CD4-positive, alpha-beta T cell treated with Interleukin-1 beta for 1 hour (primary cell): Measurements from ENCODE around the gene CTDSPL.
A peak's percentile ranks its signal among the peaks of the same experiment; 100 is the strongest.
"Not testable (repeated sequence)": the region's sequence is repeated elsewhere in the genome, so short reads cannot be mapped to it uniquely, and the experiment has no call there.

ENCODE experiments used
- DNase-seq, 2 donors: peaks; one replicate each; pipeline ENCODE4 v3.0.0-alpha.2; 2020 to 2022

CTDSPL gene

DNA sequence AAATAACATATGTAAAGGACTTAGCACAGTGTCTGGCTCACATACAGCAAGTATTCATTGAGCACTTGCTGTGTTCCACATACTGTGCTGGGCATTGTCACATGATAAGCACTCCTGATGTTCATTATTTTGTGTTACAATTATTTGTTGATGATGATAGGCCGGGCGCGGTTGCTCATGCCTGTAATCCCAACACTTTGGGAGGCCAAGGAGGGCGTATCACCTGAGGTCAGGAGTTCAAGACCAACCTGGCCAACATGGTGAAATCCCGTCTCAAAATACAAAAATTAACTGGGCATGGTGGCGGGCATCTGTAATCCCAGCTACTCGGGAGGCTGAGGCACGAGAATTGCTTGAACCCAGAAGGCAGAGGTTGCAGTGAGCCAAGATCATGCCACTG lies 110.4 kb downstream of the CTDSPL start:
- not testable (repeated sequence) for DNase-seq

DNA sequence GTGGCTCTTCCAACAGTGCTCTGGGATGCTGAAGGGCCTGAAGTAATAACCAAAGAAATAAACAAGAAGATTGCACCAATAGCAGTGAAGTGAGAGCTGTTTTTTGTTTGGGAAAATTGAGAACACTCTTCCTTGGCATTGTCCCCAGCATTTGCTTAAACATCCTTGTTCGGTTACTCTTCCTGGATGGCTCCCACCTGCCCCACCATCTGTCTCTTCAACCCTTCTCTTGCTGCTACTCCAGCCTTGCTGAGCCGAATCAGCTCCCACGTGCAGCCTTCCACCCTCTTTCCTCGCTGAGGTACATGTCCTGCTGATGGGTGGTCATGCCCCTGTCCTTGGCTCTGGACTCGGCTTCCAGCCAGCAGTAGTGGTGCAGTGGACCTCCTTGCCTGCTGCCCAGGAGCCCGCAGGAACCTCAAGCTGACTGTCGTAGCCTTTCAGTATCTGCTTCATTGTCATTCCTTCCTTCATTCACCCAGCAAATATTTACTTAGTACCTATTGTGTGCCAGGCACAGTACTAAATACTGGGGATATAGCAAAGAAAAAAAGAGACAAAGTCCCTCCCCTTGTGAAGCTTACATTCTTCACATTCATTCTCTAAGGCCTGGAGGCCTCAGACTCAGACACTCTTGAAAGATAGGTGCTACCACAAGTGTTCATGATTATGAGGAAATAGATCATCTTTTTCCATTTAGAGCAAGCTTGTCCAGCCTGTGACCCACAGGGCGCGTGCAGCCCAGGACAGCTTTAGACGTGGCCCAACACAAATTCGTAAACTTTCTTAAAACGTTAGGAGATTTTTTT lies 111.8 kb downstream of the CTDSPL start:
- DNase-seq, result no peak

DNA sequence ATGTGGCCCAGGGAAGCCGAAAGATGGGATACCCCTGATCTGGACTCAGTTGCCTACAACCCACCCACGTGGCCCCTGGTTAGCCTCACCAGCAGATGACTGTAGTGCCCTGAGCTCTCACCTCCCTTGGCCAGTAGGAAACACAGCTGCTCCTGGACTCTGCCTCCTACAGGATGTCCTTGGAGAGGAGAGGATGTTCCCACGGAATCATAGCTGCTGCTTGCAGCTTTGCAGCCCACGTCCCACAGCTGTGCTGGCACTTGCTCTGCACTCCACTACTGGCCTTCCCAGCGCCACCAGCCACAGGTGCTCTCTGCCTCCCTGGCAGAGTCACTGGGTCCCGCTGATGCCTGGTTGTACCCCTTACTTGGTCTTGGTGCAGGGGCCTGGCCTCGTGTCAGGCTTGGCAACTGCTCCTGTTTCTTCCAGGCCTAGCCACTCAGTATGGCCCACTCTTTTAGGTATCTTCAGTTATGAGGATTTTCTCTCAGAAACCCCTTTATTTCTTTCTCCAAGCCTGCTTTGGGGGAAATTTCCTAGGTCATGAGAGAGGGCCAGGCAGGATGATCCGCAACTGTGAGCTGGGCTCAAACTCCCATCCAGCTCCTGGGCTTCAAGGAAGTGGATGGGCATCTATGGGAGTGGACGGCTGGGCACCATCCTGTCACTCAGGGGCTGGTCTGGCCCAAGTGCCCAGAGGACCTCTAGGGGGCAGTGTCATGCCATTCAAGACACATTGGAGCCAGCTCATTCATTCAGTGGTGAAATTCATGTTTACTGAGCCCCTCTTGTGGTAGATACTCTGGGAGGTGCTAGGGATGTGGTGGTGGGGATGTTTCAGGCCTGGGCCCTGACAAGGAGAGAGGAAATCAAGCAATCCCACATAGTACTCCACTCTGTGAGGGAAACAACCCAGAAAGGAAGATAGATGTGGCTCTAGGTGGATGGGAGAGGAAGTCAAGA lies 112.7 kb downstream of the CTDSPL start:
- peak; percentile 72 to 78 for DNase-seq

DNA sequence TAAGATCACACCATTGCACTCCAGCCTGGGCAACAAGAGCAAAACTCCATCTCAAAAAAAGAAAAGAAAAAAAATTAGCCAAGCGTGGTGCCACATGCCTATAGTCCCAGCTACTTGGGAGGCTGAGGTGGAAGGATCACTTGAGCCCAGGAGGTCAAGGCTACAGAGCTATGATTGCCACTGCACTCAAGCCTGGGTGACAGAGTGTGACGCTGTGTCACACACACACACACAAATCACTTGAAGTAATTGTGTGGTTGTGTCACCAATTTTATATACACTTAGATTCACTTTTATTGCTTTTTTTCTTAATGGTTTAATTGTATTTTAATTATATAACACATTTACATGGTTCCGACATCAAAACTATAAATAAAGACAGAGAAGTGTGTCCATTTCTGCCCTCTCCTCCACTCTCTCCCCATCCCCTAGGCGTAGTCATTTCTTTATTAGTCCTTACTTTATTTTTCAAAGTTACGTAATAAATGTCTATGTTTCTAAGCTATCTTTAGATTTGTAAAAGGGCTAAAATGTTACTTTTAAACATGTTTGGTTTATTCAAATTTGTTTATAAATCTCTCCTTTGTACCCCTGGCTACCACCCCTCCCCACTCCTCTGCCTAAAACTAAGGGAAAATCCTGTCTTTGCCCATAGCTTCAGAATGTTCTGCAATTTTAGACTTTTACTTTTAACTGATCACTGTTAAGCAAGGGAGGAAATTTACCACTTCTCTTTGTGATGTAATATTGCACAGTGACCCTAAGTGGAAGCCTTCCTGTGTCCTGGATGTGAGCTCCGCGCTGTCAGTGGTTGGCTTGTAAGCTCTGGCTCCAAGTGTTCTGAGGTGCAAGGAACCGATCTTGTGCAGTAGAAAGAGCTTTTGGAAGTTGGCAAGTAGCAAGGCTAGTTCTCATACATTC lies 118.1 kb downstream of the CTDSPL start:
- peak in 1 of 2 donors; percentile 54 for DNase-seq

DNA sequence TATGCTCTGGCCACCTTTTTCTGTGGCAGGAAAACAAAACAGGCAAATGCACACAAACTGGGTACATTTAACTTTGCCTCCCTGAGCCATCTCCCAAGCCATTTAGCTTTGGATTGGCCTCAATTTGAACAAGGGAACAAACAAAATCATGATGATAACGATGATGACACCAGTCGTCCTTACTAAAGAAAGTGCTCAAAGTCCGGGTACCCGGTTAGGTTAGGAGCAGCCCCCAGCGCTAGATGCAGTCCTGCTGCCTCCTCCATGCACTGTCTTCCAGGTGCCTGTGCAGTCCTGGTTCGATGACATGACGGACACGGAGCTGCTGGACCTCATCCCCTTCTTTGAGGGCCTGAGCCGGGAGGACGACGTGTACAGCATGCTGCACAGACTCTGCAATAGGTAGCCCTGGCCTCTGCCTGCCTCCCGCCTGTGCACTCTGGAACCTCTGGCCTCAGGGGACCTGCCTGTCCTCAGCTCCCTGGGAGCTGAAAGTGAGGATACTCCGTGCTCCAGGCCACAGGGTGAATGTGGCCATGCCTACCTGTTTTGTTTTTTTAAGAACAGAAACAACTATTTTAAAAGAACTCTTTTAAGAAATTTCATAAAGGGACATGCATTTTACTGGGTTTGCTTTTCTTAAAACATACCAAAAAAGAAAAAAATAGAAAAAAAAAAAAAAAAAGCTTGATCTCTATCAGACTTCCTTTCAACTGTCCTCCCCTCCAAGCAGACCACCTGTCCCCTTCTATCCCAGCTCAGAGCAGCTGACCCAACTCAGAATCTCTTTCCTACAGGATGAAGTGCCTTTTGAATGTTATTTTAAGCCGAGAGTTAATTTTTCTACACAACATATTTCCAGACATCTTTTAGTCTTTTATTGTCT lies 119.0 kb downstream of the CTDSPL start:
- no peak for DNase-seq

DNA sequence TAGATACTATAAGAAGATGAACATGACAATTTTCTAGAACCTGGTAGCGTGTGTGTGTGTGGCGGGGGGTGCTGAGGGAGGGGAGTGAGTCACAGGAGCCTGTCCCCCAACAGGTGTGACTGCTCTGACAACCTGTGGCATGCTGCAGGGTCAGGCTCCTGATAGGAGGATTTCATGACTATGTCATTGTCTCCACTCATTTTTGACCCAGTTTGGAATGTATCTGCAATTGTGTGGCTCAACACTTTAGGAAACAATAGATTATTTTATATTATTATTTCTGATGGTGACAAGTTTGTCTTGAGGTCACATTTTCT lies 119.6 kb downstream of the CTDSPL start:
- no peak for DNase-seq

DNA sequence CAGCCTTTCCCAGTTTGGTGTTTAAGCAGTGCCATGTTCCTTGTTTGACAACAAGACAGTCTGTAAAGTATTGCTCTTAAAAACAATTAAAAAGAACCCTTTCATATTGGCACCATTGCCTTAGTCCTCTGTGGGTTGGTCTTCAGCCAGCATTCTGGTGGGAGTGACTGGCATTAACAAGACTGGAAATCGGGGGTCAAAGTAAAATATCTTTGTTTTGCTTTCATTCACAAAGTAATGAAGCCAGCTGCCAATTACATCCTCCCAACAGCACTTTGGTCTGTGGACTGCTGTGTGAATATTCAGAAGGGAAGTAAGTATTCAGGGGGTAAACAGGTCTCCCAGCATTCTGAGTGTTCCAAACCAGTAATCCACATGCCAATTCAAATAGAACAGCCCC lies 120.7 kb downstream of the CTDSPL start:
- DNase-seq, result no peak

DNA sequence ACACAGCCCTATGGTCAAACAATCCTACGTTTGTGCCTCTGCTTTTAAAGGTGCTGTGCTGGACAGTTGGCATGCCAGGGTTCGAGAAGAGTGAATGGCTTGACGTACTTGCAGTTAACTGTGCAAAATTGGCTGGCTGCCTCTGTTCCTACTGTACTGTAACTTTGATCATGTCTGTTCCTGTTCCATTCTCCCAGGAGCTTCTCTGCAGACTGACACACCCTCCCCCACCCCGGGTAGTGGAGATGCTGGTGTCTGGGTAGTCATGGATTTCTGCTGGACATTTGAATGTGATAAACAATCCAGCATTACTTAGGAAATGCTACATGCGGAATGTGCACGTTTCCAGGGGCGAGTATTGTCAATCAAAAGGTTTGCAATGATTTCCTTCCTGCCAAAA lies 122.4 kb downstream of the CTDSPL start:
- DNase-seq, result no peak

DNA sequence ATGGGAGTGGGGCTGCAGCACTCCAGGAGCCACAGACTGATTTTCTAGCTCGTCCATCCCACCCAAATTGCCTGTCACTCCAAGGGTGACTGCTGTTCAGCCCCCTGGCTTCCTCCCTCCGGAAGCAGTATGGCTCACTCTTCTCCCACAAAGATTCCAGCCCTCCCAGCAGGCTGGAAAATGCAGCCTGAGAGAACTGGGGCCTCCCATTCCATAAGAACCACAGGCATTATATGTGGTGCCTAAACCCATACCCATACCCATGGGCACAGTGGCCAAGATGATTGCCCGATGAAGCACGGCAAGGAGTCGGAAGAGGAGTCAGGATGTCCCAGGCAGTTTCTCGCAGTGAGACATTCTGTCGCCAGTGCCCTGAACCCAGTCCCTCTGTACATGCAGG lies 122.9 kb downstream of the CTDSPL start:
- no peak for DNase-seq

DNA sequence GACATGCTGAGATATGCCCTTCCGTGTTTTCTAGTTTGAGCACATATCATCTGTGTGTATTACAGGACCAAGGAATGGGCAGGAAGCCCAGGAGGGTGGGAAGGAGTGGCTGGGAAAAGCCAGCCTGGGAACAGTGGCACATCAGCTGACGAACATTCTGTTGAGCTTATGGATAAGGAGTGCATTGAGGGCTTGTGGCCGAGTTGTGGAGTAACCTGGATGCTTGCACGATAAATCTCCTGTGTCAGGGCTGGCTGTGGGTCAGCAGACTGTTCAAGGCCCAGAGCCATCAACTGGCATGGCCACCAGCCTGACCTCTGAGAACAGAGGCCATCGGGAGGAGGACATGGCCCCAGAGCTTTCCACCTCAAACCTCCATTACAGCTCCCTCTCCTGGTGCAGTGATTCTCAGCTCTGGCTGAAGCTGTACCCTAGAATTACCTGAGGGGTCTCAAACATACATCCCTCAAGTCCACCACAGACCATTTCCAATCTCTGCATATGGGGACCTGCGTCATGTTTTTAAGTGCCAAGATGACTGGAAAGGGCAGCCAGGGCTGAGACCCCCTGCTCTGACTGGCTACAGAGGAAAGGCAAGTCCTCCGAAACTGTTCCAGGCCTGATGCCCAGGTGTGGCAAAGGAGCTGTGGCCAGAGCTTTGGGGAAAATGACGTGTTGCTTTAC lies 124.1 kb downstream of the CTDSPL start:
- DNase-seq, result no peak

DNA sequence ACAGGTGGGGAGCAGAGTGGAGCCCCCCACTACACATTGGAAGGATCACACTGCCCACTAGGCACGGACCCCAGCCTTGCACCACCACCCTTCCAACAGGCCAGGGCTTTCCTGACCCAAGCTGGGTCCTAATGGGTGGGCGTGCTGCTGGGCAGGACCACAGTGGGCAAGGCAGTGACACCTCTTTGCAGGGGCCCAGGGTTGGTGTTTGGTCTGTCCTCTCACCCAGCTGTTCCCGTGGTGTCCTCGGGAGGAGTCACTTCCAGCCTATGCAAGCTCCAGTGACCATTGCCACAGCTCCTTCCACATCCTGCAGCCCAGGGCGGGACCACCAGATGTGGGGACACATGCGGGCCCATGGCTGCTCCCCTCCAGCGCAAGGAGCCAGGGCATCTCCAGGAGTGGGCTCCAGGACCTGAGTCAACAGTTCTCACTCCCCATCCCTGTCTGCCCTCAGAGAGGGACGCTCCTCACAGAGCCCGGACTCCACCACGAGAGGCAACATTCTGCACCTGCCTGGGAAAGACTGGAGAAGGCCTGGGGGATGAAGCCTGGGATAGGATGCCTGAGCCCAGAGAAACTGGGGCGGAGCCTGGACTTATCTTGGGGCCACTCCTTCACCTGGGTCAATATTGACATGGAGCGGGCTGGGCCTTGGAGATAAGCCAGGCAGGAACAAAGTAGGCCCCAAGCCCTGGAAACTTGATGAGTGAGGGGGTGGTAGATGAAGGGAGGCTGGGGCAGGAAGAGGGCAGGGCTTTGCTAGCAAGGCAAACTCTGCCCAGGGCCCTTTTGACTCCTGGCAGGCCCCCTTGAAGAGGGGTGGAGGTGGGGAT lies 125.0 kb downstream of the CTDSPL start:
- DNase-seq, result no peak

DNA sequence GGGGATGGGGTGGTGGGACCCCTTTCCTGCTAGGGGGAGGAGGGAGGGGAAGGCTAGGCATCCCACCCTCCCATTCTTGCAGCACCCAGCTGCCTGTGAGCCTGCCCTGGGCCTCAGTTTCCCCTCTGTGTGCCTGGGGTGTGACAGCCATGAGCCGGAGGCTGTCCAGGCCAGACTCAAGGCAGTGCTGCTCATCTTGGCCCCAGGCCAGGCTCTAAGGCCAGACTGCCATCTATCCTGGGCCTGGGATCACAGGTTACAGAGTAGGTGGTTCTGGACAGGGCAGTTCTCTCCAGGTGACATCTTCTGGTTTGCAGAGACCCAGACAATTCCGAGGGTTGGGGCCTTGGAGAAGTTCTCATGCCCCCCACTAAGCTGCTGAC lies 125.6 kb downstream of the CTDSPL start:
- no peak for DNase-seq

DNA sequence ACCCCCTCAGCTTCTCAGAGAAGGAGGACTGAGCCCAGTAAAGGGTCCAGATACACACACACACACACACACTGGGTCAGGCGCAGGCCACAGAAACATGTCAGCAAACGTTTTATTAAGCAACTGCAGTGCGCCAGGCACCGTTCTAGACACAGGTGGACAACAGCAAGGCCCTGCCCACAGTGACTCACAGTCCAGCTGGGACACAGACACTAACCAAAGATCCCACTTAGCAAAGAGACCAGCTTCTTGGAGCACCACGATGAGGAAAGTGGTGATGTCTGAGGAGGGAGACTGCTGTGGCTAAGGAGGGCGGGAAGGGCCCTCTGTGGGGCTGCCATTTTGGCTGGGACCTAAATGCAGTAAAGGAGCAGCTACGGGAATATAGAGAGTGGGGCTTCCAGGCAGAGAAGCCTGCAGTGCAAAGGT lies 126.1 kb downstream of the CTDSPL start:
- no peak for DNase-seq

DNA sequence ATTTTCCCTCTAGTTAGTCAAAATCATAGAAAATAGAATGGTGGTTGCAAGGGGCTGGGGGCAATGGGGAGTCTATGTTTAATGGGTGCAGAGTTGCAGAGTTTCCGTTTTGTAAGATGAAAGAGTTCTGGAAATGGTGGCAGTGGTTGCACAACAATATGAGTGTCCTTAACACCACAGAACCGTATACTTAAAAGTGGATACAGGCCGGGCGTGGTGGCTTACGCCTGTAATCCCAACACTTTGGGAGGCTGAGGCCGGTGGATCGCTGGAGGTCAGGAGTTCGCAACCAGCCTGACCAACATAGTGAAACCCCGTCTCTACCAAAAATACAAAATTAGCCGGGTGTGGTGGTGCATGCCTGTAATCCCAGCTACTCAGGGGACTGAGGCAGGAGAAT lies 126.7 kb downstream of the CTDSPL start:
- DNase-seq, result not testable (repeated sequence)

DNA sequence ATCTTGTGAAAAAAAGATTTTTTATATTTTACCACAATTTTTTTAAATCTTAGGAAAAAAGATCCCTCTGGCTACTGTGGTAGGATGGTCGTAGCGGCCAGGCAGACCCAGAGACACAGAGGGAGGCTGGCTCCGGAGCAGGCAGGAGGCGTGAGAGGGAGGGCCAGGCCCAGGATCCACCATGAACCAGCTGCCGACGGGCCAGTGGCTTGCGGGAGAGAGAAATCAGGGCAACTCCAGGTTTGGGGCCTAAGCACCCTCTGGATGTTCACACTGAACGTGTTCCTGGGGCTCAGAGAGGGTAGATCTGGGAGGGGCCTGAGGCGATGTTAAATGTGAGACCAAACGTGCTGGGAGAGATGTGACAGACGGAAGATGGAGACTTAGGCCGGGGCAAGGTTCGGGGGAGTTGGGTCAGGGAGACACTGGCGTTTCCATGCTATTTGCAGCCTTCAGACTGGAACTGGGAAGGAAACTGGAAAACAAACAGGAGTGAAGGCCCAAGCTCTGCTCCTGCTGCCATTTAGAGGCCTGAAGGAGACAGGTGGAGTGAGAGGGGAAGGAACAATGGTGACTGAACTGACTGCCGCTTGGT lies 127.3 kb downstream of the CTDSPL start:
- no peak for DNase-seq

DNA sequence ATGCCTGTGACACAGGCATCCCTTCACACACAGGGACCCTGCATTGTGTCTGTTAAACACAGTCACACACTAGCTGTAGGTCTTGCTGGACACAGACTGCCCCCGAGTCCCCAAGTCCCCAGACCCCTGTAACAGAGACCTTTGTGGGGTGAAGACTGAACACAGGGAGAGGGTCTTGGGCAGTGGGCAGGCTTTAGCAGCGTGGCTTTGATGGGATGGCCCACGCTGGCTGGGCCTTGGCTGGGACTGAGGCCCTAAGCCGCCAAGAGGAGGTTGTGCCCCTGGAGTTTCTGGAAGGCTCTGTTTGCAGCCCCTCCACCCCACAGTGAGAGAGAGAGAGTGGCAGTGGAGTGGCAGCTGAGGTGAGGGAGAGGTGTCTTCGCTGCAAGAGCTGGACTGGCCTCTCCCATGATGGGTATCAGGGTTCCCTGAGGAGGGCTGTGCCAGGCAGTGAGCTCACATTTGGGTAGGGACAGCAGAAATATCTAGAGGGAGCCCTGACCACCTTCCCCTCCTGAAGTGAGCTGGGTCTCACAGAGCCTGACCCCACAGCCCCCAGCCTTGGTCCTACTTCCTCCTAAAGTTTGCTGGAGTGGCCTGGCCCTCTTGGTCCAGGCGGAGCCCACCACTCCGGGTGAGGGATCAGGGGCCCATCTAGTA lies 128.3 kb downstream of the CTDSPL start:
- no peak for DNase-seq

DNA sequence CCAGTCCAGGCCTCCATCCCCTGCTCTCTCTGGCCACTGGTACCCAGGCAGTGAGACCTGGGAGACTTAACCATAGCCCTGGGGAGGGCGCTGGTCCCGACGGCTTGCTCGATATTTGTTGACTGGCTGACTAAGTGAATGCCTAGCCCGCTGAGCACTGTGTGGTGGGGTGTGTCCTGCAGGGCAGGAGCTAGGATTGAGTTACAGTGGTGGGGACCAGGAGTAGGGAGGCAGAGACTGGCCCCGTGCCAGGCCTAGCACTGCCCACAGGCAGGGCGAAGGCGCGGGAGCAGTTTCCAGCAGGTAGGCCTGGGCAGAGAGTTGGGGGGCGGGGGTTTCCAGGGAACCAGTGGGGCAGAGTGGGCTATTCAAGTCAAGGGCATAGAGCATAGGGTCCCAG lies 128.8 kb downstream of the CTDSPL start, which contains the start of gene VILL:
TSS of gene VILL (plus strand) at position 260 of the 400 bp plus-strand sequence. CDS start 2,887 bp downstream, outside the sequence.
- DNase-seq, result no peak

DNA sequence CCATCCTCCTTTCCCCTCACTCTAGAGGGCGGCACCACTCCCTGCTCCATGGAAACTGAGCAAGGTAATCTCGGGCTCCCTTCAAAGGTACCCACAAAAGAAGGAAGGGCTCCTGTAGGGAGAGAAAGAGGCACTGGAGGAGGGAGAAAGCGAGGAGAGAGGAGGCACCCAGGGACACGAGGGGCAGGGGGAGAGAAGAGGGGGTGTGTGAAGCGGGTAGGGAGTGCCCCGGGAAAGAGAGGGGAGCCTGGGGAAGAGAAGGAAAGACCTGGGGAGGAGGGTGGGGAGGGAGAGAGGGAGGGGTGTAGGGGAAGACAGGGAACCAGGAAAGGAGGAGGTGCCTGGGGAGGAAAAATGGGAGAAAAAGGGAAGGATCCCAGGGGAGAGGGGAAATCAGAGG lies 129.4 kb downstream of the CTDSPL start:
- no peak for DNase-seq

DNA sequence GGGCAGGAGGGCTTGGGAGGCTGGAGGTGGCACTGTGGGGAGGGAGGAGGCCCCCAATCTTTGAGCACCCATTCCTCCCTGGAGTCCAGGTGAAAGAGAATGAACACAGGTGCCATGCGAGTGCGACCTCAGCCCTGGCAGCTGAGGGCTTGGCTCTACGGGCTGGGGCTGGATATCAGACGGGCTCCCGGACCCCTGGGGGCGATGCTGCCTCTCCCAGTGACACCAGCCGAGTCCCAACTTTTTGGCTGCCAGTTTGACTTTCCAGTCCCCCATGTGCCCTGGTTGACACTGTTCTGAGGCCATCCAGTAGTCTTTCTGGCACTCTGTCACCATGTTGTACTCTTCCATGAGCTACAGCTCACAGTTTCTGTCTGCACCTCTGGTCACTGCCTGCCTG lies 130.1 kb downstream of the CTDSPL start:
- no peak for DNase-seq
